Adrenal gland (tissue), 5 donors: ENCODE data around the gene BIRC3.

Experiments
- CTCF ChIP-seq, 6 experiments: fragments of 450-650 bp in 4 of 6; fragments of 200-600 bp in 2 of 6; sonication (generic) in 1 of 6; IDR thresholded peaks; 1 replicate in 5 of 6; 2 replicates in 1 of 6; pipeline versions ENCODE4 v1.5.1 to v1.8.0; 2016 to 2021; ENCODE audit warnings: antibody characterized with exemption in 6 of 6, mild to moderate bottlenecking in 2 of 6, moderate library complexity in 1 of 6
- POLR2A ChIP-seq, 2 donors: fragments of 450-650 bp; IDR thresholded peaks; one replicate each; pipeline ENCODE4 v1.6.1; 2017; ENCODE audit warnings: antibody characterized with exemption in 2 of 2, mild to moderate bottlenecking in 2 of 2, moderate library complexity in 1 of 2
- donor health status: DM: no; HTN: no; CAD: no.

- TF ChIP-seq POLR2A (IDR thresholded peaks at IDR 0.05) (no peak), CTCF (IDR thresholded peaks at IDR 0.05) (peak; percentile 11 to 46 (median 30))
Measured at GRCh38 chr11:102367364-102367763, 50.1 kb downstream of the BIRC3 start.
